Left colon (tissue), 2 donors: ENCODE measurements around the gene WDR36. TPM values are rescaled to one million over a fixed set of nuclear protein-coding genes. Genes with fewer than 3 reads are reported as not detected.

ENCODE experiments used
- ATAC-seq: fragments of 200-7000 bp; cut with Tn5 transposase; one replicate; pipeline ENCODE4 v1.9.1; 2020; ENCODE audit warnings: mild to moderate bottlenecking, moderate library complexity
- DNase-seq, 2 donors: peaks; one replicate each; pipeline ENCODE4 v3.0.0-alpha.2; 2020
- intact Hi-C, 2 donors: fragments of 100-400 bp; cut with DNase I in 1 of 2; cut with micrococcal nuclease in 1 of 2; formaldehyde crosslinking; loops; one replicate each; pipeline versions ENCODE4 v1.11.2 to v1.14.0; 2022; cut with DNase I, micrococcal nuclease
- total RNA-seq, 2 donors: library from RNA; stranded (reverse); fragmentation: NEBNext Ultra II Directional; extraction: Animal tissue kit (Norgen Biotek cat#: 25700); gene quantifications; one replicate each; pipeline ENCODE4 v1.2.1, GENCODE V29; 2021
- donor health status: DM: no; HTN: no; CAD: no.
- donor health status: DM: yes; HTN: yes; CAD: no.

Gene WDR36
- total RNA-seq, 2 donors from 2014 or later, result 15.9 to 18.5 TPM

GRCh38 chr5:111165058-111165457, 72.9 kb downstream of the WDR36 start:
- intact Hi-C loops, result loop anchor here in 1 of 2 donors (10.0 kb wide), 1 partner anchor 110 kb away; no protein-coding TSS in a partner anchor
- ATAC-seq, result no peak
- DNase-seq, result no peak

- intact Hi-C loops, result loop anchor here in 1 of 2 donors (10.0 kb wide), 1 partner anchor 107 kb away; no protein-coding TSS in a partner anchor
- ATAC-seq (no peak), DNase-seq (no peak)
These were observed 75.4 kb downstream of the WDR36 start for GRCh38 chr5:111167551-111167950.

GRCh38 chr5:111168608-111169007, 76.5 kb downstream of the WDR36 start:
- ATAC-seq, result no peak
- DNase-seq, result no peak
- intact Hi-C loops, result loop anchor here in 1 of 2 donors (10.0 kb wide), 1 partner anchor 106 kb away; no protein-coding TSS in a partner anchor

GRCh38 chr5:111169269-111169668, 77.1 kb downstream of the WDR36 start:
- DNase-seq, result no peak
- intact Hi-C loops, result loop anchor here in 1 of 2 donors (10.0 kb wide), 1 partner anchor 106 kb away; no protein-coding TSS in a partner anchor
- no peak for ATAC-seq

- intact Hi-C loops, result no loop called here
- DNase-seq, result no peak
- no peak for ATAC-seq
These were observed 78.1 kb downstream of the WDR36 start for GRCh38 chr5:111170279-111170678.

- ATAC-seq, result no peak
- intact Hi-C loops, result no loop called here
- no peak for DNase-seq
These were observed 80.4 kb downstream of the WDR36 start for GRCh38 chr5:111172504-111172903.

- DNase-seq (no peak), ATAC-seq (no peak)
- intact Hi-C loops, result no loop called here
These were observed 81.3 kb downstream of the WDR36 start for GRCh38 chr5:111173476-111173875.

Other genes with a start within 250 kb of the WDR36 start
- gene TSLP, start 20.6 kb upstream of the WDR36 start, total RNA-seq, result under 1 TPM; 0.27 to 0.47 TPM
- 1 to 10 TPM; 1.8 to 3.1 TPM for gene CAMK4, start 132.0 kb downstream of the WDR36 start, total RNA-seq